HG03097 (cell line): ENCODE measurements around the gene PKNOX1.
"Not testable (repeated sequence)": the region's sequence is repeated elsewhere in the genome, so short reads cannot be mapped to it uniquely, and the experiment has no call there.

Experiments
- ATAC-seq: cut with Tn5 transposase; IDR thresholded peaks from one replicate; pipeline ENCODE4 v1.9.1; 2021; ENCODE audit not compliant: unreplicated experiment, low FRiP score

Gene PKNOX1

GRCh38 chr21:42973991-42974831 lies at the start of gene PKNOX1:
TSS of gene PKNOX1 (plus strand) at chr21:42974562. CDS start at chr21:43004382, 29,820 bp downstream.
- peak; percentile 77 for ATAC-seq

GRCh38 chr21:42925114-42925926 lies 49.0 kb upstream of the PKNOX1 start, which contains the start of gene ERVH48-1:
TSS of gene ERVH48-1 (minus strand) at chr21:42925630. CDS start at chr21:42919006, 6,624 bp downstream.
- no peak for ATAC-seq

- not testable (repeated sequence) for ATAC-seq
These were observed 46.7 kb upstream of the PKNOX1 start for GRCh38 chr21:42927474-42928200.

GRCh38 chr21:42929969-42930368 lies 44.4 kb upstream of the PKNOX1 start:
- no peak for ATAC-seq

GRCh38 chr21:42931560-42932235 lies 42.7 kb upstream of the PKNOX1 start:
- ATAC-seq, result no peak

- not testable (repeated sequence) for ATAC-seq
These were observed 41.8 kb upstream of the PKNOX1 start for GRCh38 chr21:42932378-42933136.

- not testable (repeated sequence) for ATAC-seq
These were observed 41.0 kb upstream of the PKNOX1 start for GRCh38 chr21:42933137-42933970.

GRCh38 chr21:42933973-42934372 lies 40.4 kb upstream of the PKNOX1 start:
- ATAC-seq, result not testable (repeated sequence)

GRCh38 chr21:42936360-42936759 lies 38.0 kb upstream of the PKNOX1 start:
- not testable (repeated sequence) for ATAC-seq

GRCh38 chr21:42937034-42937940 lies 37.1 kb upstream of the PKNOX1 start:
- ATAC-seq, result not testable (repeated sequence)

GRCh38 chr21:42937960-42938605 lies 36.3 kb upstream of the PKNOX1 start:
- no peak for ATAC-seq

- ATAC-seq, result not testable (repeated sequence)
These were observed 35.8 kb upstream of the PKNOX1 start for GRCh38 chr21:42938606-42938995.

- no peak for ATAC-seq
These were observed 34.6 kb upstream of the PKNOX1 start for GRCh38 chr21:42939582-42940413.

- ATAC-seq, result no peak
These were observed 32.7 kb upstream of the PKNOX1 start for GRCh38 chr21:42941696-42942085.

- no peak for ATAC-seq
These were observed 32.1 kb upstream of the PKNOX1 start for GRCh38 chr21:42942244-42942643.

GRCh38 chr21:42949094-42949755 lies 25.1 kb upstream of the PKNOX1 start:
- not testable (repeated sequence) for ATAC-seq
